Posterior vena cava (tissue), 2 donors: ENCODE results near the gene DPH3. TPM values are rescaled to one million over a fixed set of nuclear protein-coding genes. Genes with fewer than 3 reads are reported as not detected.

ENCODE experiments used
- DNase-seq: peaks from one replicate; pipeline ENCODE4 v3.0.0-alpha.2; 2020; ENCODE audit warnings: low spot score
- intact Hi-C, 2 donors: fragments of 100-400 bp; cut with DNase I; formaldehyde crosslinking; loops; one replicate each; pipeline versions ENCODE4 v1.14.1 to v1.14.2; 2022 to 2023
- total RNA-seq, 2 donors: library from RNA; stranded (reverse); fragmentation: NEBNext Ultra II Directional; extraction: Animal tissue kit (Norgen Biotek cat#: 25700); gene quantifications; one replicate each; pipeline ENCODE4 v1.2.1, GENCODE V29; 2021
- donor health status: DM: yes; HTN: yes; CAD: no.
- donor health status: DM: yes; HTN: yes; CAD: no.

DPH3 gene
- total RNA-seq, 2 donors from 2014 or later = 35.4 to 47.1 TPM

DNA sequence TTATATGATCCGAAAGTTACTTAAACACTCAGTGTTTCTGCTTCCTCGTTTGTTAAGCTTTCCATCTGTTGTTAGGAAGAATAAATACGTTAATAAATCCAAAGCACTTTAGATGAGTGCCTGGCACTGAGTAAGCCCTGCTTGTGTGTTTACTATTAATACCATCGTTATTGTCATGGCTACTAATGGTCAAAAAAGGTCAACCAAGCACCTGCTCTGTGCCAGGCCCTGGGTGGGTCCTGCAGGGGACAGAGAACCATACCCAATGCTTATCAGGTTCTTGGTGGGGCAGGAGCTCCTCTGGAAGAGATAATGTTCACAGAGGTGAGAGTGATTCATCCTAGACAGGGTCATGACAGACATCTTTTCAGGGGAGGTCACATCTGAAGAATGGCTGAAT is 50.4 kb downstream of the DPH3 start:
- no peak for DNase-seq
- intact Hi-C loops = no loop called here

GRCh38 chr3:16211176-16211904 is 53.4 kb downstream of the DPH3 start:
- no peak for DNase-seq
- intact Hi-C loops = no loop called here

Other genes starting within 250 kb of the DPH3 start
- gene GALNT15, start 90.3 kb downstream of the DPH3 start, total RNA-seq = 100 to 1,000 TPM in 1 of 2 donors, 10 to 100 TPM in 1; 62.2 to 130 TPM
- gene OXNAD1, start 269 bp upstream of the DPH3 start, total RNA-seq = 1 to 10 TPM; 7.5 to 8.6 TPM
- 100 to 1,000 TPM in 1 of 2 donors, 10 to 100 TPM in 1; 72.2 to 102 TPM for gene RFTN1, start 248.8 kb upstream of the DPH3 start, total RNA-seq